Type B pancreatic cell (in vitro differentiated cells): Measurements from ENCODE around the gene BLACAT1. TPM values are rescaled to one million over a fixed set of nuclear protein-coding genes. Genes with fewer than 3 reads are reported as not detected.

Experiments used
- DNase-seq: peaks from one replicate; pipeline ENCODE4 v3.0.0; 2021; ENCODE audit warnings: mixed read lengths; ENCODE audit not compliant: unreplicated experiment; ENCODE audit errors: extremely low spot score
- H3K27ac Mint-ChIP-seq: 2 replicates; pipeline ENCODE4 v1.8.0; 2021; ENCODE audit warnings: mild to moderate bottlenecking, mixed read lengths
- H3K27me3 Mint-ChIP-seq: 2 replicates; pipeline ENCODE4 v1.8.0; 2021; ENCODE audit warnings: mixed read lengths
- H3K36me3 Mint-ChIP-seq: 2 replicates; pipeline ENCODE4 v1.8.0; 2021; ENCODE audit warnings: mixed read lengths
- H3K4me1 Mint-ChIP-seq: one replicate; pipeline ENCODE4 v1.8.0; 2021; ENCODE audit warnings: mixed read lengths; ENCODE audit not compliant: unreplicated experiment
- H3K4me3 Mint-ChIP-seq: 2 replicates; pipeline ENCODE4 v1.8.0; 2021; ENCODE audit warnings: mild to moderate bottlenecking, mixed read lengths
- H3K9me3 Mint-ChIP-seq: 2 replicates; pipeline ENCODE4 v1.8.0; 2021; ENCODE audit warnings: mixed read lengths
- CTCF ChIP-seq: fragments of 200-600 bp; sonication (generic); conservative IDR thresholded peaks from 2 replicates; pipeline ENCODE4 v1.5.0; 2021; ENCODE audit warnings: antibody characterized with exemption, mild to moderate bottlenecking
- total RNA-seq: library from RNA; stranded (reverse); gene quantifications from 2 replicates; pipeline ENCODE4 v1.2.1, GENCODE V29; 2021; ENCODE audit warnings: low replicate concordance

BLACAT1 gene
- total RNA-seq, 1 donor from 2014 or later, result 2.4 TPM

GRCh38 chr1:205494115-205494514 lies 38.3 kb upstream of the BLACAT1 start:
- H3K4me1 Mint-ChIP-seq, result peaks cover 10% of the 10 kb centered on the region
- peaks cover 16% of the 10 kb centered on the region for H3K27me3 Mint-ChIP-seq
- TF ChIP-seq CTCF, result no peak
- no peaks in the 10 kb centered on the region for H3K9me3 Mint-ChIP-seq
- no peak for DNase-seq
- no peak overlapping the region for H3K4me3 Mint-ChIP-seq
- no peaks in the 10 kb centered on the region for H3K36me3 Mint-ChIP-seq
- H3K27ac Mint-ChIP-seq, result no peak overlapping the region

DNA sequence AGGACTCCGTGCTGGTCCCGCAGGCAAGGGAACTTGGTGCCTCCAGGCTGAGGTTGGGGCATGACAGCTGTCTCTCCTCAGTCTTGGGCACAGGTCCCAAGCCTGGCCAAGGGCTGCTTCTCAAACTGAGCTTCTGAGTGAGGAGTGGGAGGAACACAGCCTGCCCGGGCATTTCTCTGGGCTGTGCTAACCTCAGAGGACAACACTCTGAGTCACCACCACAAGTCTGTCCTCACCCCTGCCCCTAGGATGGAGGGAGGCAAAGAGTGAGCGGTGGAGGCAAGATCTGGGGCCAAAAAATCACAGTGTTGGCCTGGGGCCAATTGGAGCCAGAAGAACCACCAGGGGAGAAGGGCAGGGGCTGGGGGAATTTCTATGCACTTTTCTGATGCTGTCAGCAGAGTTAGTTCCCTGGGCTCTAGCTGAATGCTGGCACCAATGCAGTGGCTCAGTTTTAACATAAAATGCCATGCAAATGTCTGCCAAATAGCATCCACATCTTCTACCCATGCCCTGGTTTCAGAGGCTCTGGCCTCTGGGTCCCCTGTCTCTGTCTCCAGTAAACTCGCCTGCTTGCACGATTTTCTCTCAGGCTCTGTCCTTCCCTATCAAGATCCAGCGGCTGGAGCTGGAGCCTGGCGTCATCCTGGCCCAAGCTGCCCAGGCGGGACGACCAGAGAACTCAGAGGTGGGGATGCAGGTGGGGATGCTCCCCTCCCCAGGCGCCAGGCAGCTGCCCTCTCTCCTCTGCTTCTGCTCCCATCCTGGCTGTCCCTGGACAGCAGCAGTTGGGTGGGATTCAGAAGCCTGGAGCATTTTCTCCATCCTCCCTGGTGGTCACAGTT lies 37.6 kb upstream of the BLACAT1 start:
- no peak overlapping the region for H3K4me3 Mint-ChIP-seq
- H3K36me3 Mint-ChIP-seq, result no peaks in the 10 kb centered on the region
- H3K4me1 Mint-ChIP-seq, result peaks cover 10% of the 10 kb centered on the region
- H3K27me3 Mint-ChIP-seq, result peaks cover 19% of the 10 kb centered on the region
- no peak for DNase-seq
- no peak overlapping the region for H3K27ac Mint-ChIP-seq
- TF ChIP-seq CTCF, result no peak
- H3K9me3 Mint-ChIP-seq, result no peaks in the 10 kb centered on the region

DNA sequence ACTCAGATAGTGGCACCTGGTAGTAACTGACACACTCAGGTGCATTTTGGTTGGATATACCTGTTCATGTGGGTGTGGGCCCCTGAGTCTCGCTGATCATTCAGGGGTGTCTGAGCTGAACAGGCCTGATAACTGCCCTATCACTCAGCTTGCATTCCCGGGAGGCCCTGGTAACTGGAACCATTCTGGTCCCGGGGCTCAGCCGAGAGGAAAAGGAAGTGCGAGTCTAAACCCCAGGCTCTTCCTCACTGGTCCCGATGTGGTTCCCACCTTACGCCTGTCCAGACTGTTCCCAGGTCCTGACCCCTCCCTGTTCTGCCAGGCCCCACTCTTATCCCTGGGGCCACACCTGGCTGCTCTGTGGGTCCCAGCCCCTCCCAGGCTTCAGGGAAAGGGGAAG lies 36.9 kb upstream of the BLACAT1 start:
- no peak overlapping the region for H3K4me3 Mint-ChIP-seq
- no peaks in the 10 kb centered on the region for H3K36me3 Mint-ChIP-seq
- TF ChIP-seq CTCF, result no peak
- H3K4me1 Mint-ChIP-seq, result peaks cover 15% of the 10 kb centered on the region
- H3K9me3 Mint-ChIP-seq, result no peaks in the 10 kb centered on the region
- no peak overlapping the region for H3K27ac Mint-ChIP-seq
- H3K27me3 Mint-ChIP-seq, result peaks cover 22% of the 10 kb centered on the region
- DNase-seq, result no peak

- Mint-ChIP-seq H3K27me3 (peaks cover 19% of the 10 kb centered on the region), H3K9me3 (no peaks in the 10 kb centered on the region), H3K4me3 (no peak overlapping the region), H3K27ac (no peak overlapping the region), H3K36me3 (no peaks in the 10 kb centered on the region), H3K4me1 (peaks cover 15% of the 10 kb centered on the region)
- DNase-seq, result no peak
- TF ChIP-seq CTCF, result no peak
Observed at GRCh38 chr1:205492201-205492667, 36.4 kb upstream of the BLACAT1 start.

DNA sequence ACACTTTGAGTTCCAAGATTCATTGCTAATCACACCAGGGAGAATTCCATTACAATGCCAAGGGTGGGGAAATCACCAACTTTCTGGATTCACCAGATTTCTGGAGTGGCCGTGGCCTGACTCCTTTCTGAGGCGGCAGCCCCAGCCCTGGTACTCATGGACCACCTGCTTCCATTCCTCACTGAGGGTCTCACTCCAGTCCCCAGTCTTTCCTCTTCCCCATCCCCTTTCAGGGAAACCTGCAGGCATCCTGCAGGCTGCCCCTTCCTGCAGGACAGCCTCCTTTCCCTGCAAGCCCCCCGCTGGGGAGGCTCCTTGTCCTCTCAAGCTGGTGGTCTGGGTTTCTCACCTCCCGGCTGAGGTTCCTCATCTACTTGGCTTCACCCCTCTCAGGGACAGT lies 35.9 kb upstream of the BLACAT1 start:
- TF ChIP-seq CTCF, result no peak
- Mint-ChIP-seq H3K4me1 (peaks cover 15% of the 10 kb centered on the region), H3K36me3 (no peaks in the 10 kb centered on the region), H3K27ac (no peak overlapping the region), H3K27me3 (peaks cover 19% of the 10 kb centered on the region), H3K9me3 (no peaks in the 10 kb centered on the region), H3K4me3 (no peak overlapping the region)
- DNase-seq, result no peak
